Measurements from ENCODE around the gene POLD1.

Gene POLD1

DNA sequence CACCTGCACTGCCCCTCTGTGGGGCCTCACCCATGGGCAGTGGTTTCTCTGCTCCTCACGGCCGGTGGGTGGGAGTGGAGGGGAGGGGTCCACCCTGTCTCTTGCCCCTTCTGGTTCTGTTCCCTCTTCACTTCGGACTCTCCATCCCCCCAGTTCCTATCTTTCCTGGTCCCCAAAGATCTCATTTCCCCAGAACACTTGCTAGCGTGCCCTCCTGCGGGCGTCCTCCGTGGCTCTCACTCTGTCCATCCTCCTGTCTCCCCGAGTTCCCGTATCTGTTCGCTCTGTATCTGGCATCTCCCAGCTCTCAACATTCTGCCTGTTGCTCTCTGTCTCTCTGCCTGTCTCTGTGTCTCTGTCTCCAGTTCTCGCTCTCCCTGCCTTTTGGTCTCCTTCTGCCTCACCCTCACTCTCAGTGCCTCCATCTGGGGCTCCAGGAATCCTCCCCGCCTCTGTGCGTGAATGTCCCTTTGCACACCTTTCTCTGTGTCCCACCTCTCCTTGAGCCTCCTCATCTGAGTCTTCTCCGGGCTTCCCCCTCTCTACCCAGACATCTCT is 35.0 kb downstream of the POLD1 start:
- no peak overlapping the region for H2BK12ac ChIP-seq (ENCODE audit: low read length)
- H3K9ac ChIP-seq (ENCODE audit: low read length): no peak overlapping the region
- H3K79me2 ChIP-seq (ENCODE audit: control insufficient read depth, insufficient read depth, low read length, poor library complexity): no peaks in the 10 kb centered on the region
- H4K8ac ChIP-seq (ENCODE audit: low read depth, low read length): no peak overlapping the region
- WGBS (ENCODE audit: extremely low coverage, insufficient coverage, insufficient read length): no CpG with 5 or more reads among the region's 14 CpGs
- DNase-seq: no peak
- no peaks in the 10 kb centered on the region for H3K79me1 ChIP-seq (ENCODE audit: low read length)
- H3K23ac ChIP-seq (ENCODE audit: low read length): no peak overlapping the region
- H2AFZ ChIP-seq (ENCODE audit: insufficient read depth, low read length, poor library complexity): no peak overlapping the region
- no peak overlapping the region for H2BK120ac ChIP-seq (ENCODE audit: insufficient read depth, low read length, poor library complexity)
- no peak overlapping the region for H3K27ac ChIP-seq (ENCODE audit: low read depth, low read length)
- H3K14ac ChIP-seq (ENCODE audit: low read length): no peak overlapping the region
- no peak overlapping the region for H4K12ac ChIP-seq (ENCODE audit: low read depth, low read length)
- H3K4me2 ChIP-seq (ENCODE audit: low read length): no peak overlapping the region
- H3K4me3 ChIP-seq (ENCODE audit: low read depth, low read length): no peak overlapping the region
- no peak overlapping the region for H3K18ac ChIP-seq (ENCODE audit: low read length)
- H3K27me3 ChIP-seq (ENCODE audit: insufficient read depth, low read length): peaks cover 2% of the 10 kb centered on the region
- H4K91ac ChIP-seq (ENCODE audit: low read depth, low read length): no peak overlapping the region
- H3K9me3 ChIP-seq (ENCODE audit: insufficient read depth, low read depth, low read length): peaks cover 1% of the 10 kb centered on the region
- H2AK5ac ChIP-seq (ENCODE audit: low read length): no peak overlapping the region
- no peak overlapping the region for H2BK5ac ChIP-seq (ENCODE audit: low read depth, low read length, poor library complexity)
- H3K4me1 ChIP-seq (ENCODE audit: control insufficient read depth in 1 of 2, insufficient read depth in 2 of 2, low read length in 2 of 2): no peaks in the 10 kb centered on the region
- H3K36me3 ChIP-seq (ENCODE audit: control insufficient read depth in 1 of 2, insufficient read depth in 2 of 2, low read length in 2 of 2): peaks cover 0 to 5% of the 10 kb centered on the region in 2 experiments
- no peak overlapping the region for H3K4ac ChIP-seq (ENCODE audit: low read depth, low read length)

DNA sequence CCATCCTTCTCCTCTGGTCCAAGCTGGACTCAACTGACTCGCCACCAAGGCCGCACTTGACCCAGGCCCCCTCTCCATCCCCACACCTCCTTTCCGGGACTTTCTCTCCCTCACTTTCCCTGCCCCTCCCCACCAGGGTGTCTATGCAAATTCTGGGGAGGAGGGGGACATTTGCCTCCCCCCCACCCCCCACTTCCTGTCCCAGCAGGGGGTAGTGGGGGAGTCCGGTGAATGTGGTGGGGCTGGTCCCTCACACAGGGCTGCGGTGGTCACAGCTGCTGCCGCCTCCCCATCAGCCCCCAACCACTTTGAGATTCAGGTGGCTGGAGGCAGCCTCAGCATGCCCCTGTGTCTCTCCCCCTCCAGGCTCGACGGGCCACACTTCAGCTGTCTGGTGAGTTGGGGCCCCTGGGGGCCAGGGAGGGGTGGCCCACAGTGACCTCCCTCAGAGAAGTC is 35.5 kb downstream of the POLD1 start:
- H2AFZ ChIP-seq (ENCODE audit: insufficient read depth, low read length, poor library complexity): no peak overlapping the region
- H3K36me3 ChIP-seq (ENCODE audit: control insufficient read depth in 1 of 2, insufficient read depth in 2 of 2, low read length in 2 of 2): peaks cover 0 to 4% of the 10 kb centered on the region in 2 experiments
- no peaks in the 10 kb centered on the region for H3K79me2 ChIP-seq (ENCODE audit: control insufficient read depth, insufficient read depth, low read length, poor library complexity)
- H3K4me3 ChIP-seq (ENCODE audit: low read depth, low read length): no peak overlapping the region
- H3K9me3 ChIP-seq (ENCODE audit: insufficient read depth, low read depth, low read length): peaks cover 1% of the 10 kb centered on the region
- H2BK12ac ChIP-seq (ENCODE audit: low read length): no peak overlapping the region
- no peak overlapping the region for H3K4ac ChIP-seq (ENCODE audit: low read depth, low read length)
- no peak overlapping the region for H4K12ac ChIP-seq (ENCODE audit: low read depth, low read length)
- H3K18ac ChIP-seq (ENCODE audit: low read length): no peak overlapping the region
- H3K9ac ChIP-seq (ENCODE audit: low read length): no peak overlapping the region
- no peak for DNase-seq
- H2BK5ac ChIP-seq (ENCODE audit: low read depth, low read length, poor library complexity): no peak overlapping the region
- no peak overlapping the region for H4K91ac ChIP-seq (ENCODE audit: low read depth, low read length)
- H4K8ac ChIP-seq (ENCODE audit: low read depth, low read length): no peak overlapping the region
- no peaks in the 10 kb centered on the region for H3K4me1 ChIP-seq (ENCODE audit: control insufficient read depth in 1 of 2, insufficient read depth in 2 of 2, low read length in 2 of 2)
- no peak overlapping the region for H3K4me2 ChIP-seq (ENCODE audit: low read length)
- H2BK120ac ChIP-seq (ENCODE audit: insufficient read depth, low read length, poor library complexity): no peak overlapping the region
- H3K23ac ChIP-seq (ENCODE audit: low read length): no peak overlapping the region
- no peak overlapping the region for H3K27ac ChIP-seq (ENCODE audit: low read depth, low read length)
- no peak overlapping the region for H2AK5ac ChIP-seq (ENCODE audit: low read length)
- WGBS (ENCODE audit: extremely low coverage, insufficient coverage, insufficient read length): no CpG with 5 or more reads among the region's 8 CpGs
- H3K14ac ChIP-seq (ENCODE audit: low read length): no peak overlapping the region
- peaks cover 2% of the 10 kb centered on the region for H3K27me3 ChIP-seq (ENCODE audit: insufficient read depth, low read length)
- H3K79me1 ChIP-seq (ENCODE audit: low read length): no peaks in the 10 kb centered on the region

DNA sequence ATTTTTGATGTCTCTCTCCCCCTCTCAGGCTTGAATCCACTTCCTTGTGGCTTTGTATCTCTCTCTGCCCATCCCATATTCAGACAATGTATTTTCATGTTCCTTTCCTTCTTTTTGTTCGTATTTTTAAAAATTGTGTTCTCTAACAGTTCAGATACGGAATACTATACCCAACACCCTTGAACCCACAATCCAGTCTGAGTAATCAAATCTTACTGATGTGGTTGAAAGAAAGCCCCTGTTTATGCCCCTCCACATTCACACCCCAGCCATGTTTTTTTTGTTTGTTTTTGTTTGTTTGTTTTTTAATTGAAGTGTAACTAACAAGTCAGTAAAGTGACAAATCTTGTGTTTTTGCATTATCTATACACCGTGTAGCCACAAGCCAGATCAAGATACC is 36.0 kb downstream of the POLD1 start:
- H2BK5ac ChIP-seq (ENCODE audit: low read depth, low read length, poor library complexity): no peak overlapping the region
- H2BK120ac ChIP-seq (ENCODE audit: insufficient read depth, low read length, poor library complexity): no peak overlapping the region
- no peak overlapping the region for H3K23ac ChIP-seq (ENCODE audit: low read length)
- H3K4ac ChIP-seq (ENCODE audit: low read depth, low read length): no peak overlapping the region
- H3K36me3 ChIP-seq (ENCODE audit: control insufficient read depth in 1 of 2, insufficient read depth in 2 of 2, low read length in 2 of 2): peaks cover 0 to 4% of the 10 kb centered on the region in 2 experiments
- H3K27me3 ChIP-seq (ENCODE audit: insufficient read depth, low read length): peaks cover 2% of the 10 kb centered on the region
- no peak overlapping the region for H3K4me3 ChIP-seq (ENCODE audit: low read depth, low read length)
- no CpG with 5 or more reads among the region's 3 CpGs for WGBS (ENCODE audit: extremely low coverage, insufficient coverage, insufficient read length)
- H3K4me1 ChIP-seq (ENCODE audit: control insufficient read depth in 1 of 2, insufficient read depth in 2 of 2, low read length in 2 of 2): no peaks in the 10 kb centered on the region
- H3K9me3 ChIP-seq (ENCODE audit: insufficient read depth, low read depth, low read length): peaks cover 1% of the 10 kb centered on the region
- no peak overlapping the region for H3K18ac ChIP-seq (ENCODE audit: low read length)
- H3K79me2 ChIP-seq (ENCODE audit: control insufficient read depth, insufficient read depth, low read length, poor library complexity): no peaks in the 10 kb centered on the region
- H2AK5ac ChIP-seq (ENCODE audit: low read length): no peak overlapping the region
- H2BK12ac ChIP-seq (ENCODE audit: low read length): no peak overlapping the region
- no peak for DNase-seq
- no peak overlapping the region for H4K91ac ChIP-seq (ENCODE audit: low read depth, low read length)
- no peak overlapping the region for H4K8ac ChIP-seq (ENCODE audit: low read depth, low read length)
- no peak overlapping the region for H3K4me2 ChIP-seq (ENCODE audit: low read length)
- no peaks in the 10 kb centered on the region for H3K79me1 ChIP-seq (ENCODE audit: low read length)
- H2AFZ ChIP-seq (ENCODE audit: insufficient read depth, low read length, poor library complexity): no peak overlapping the region
- H3K14ac ChIP-seq (ENCODE audit: low read length): no peak overlapping the region
- H4K12ac ChIP-seq (ENCODE audit: low read depth, low read length): no peak overlapping the region
- no peak overlapping the region for H3K27ac ChIP-seq (ENCODE audit: low read depth, low read length)
- no peak overlapping the region for H3K9ac ChIP-seq (ENCODE audit: low read length)

DNA sequence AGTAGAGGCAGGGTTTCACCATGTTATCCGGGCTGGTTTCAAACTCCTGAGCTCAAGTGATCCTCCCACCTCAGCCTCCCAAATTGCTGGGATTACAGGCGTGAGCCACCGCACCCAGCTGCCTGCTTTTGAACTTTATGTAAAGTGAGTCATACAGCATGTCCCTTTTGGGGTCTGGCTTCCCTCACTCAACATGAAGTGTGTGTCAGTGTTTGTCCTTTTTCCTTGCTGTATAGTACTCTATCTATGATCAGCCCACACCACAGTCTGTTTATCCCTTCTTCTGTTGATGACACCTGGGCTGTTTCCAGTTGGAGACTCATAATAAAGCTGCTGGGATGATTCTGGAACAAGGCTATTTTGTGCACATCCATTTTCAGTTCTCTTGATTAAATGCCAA is 36.7 kb downstream of the POLD1 start:
- Histone ChIP-seq H4K91ac (ENCODE audit: low read depth, low read length) (no peak overlapping the region), H2BK5ac (ENCODE audit: low read depth, low read length, poor library complexity) (no peak overlapping the region), H3K23ac (ENCODE audit: low read length) (no peak overlapping the region), H3K4me2 (ENCODE audit: low read length) (no peak overlapping the region), H3K4me3 (ENCODE audit: low read depth, low read length) (no peak overlapping the region), H4K8ac (ENCODE audit: low read depth, low read length) (no peak overlapping the region), H2AK5ac (ENCODE audit: low read length) (no peak overlapping the region), H4K12ac (ENCODE audit: low read depth, low read length) (no peak overlapping the region), H3K79me2 (ENCODE audit: control insufficient read depth, insufficient read depth, low read length, poor library complexity) (no peaks in the 10 kb centered on the region), H3K27ac (ENCODE audit: low read depth, low read length) (no peak overlapping the region), H3K27me3 (ENCODE audit: insufficient read depth, low read length) (peaks cover 2% of the 10 kb centered on the region), H2BK120ac (ENCODE audit: insufficient read depth, low read length, poor library complexity) (no peak overlapping the region), H3K18ac (ENCODE audit: low read length) (no peak overlapping the region), H3K4ac (ENCODE audit: low read depth, low read length) (no peak overlapping the region), H3K14ac (ENCODE audit: low read length) (no peak overlapping the region), H3K9ac (ENCODE audit: low read length) (no peak overlapping the region), H3K9me3 (ENCODE audit: insufficient read depth, low read depth, low read length) (peaks cover 1% of the 10 kb centered on the region), H3K4me1 (ENCODE audit: control insufficient read depth in 1 of 2, insufficient read depth in 2 of 2, low read length in 2 of 2) (no peaks in the 10 kb centered on the region), H3K36me3 (ENCODE audit: control insufficient read depth in 1 of 2, insufficient read depth in 2 of 2, low read length in 2 of 2) (peaks cover 0 to 4% of the 10 kb centered on the region in 2 experiments), H2AFZ (ENCODE audit: insufficient read depth, low read length, poor library complexity) (no peak overlapping the region), H2BK12ac (ENCODE audit: low read length) (no peak overlapping the region), H3K79me1 (ENCODE audit: low read length) (no peaks in the 10 kb centered on the region)
- DNase-seq: no peak
- no CpG with 5 or more reads among the region's 3 CpGs for WGBS (ENCODE audit: extremely low coverage, insufficient coverage, insufficient read length)

All from trophoblast cell (in vitro differentiated cells and primary cell).